ENCODE results near the gene HOMER2.

The HOMER2 gene

DNA sequence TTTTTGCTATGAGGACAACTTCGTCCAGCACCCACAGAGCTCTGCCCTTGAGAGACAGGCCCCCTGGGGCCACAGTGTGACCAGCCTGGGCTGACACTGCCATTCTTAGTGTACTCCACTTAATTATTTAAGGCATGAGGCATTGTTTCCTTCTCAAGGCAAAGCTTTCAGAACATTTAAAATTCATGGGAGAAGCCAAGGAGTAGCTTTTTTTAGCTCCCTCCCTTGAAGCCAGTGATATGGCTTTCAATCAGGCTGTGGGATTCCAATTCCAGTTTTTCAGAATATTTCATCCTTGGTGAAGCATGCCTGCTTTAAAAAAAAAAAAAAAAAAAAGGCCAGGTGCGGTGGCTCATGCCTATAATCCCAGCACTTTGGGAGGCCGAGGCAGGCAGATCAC, 21.3 kb downstream of the HOMER2 start:
- TF ChIP-seq, protein P1, sequence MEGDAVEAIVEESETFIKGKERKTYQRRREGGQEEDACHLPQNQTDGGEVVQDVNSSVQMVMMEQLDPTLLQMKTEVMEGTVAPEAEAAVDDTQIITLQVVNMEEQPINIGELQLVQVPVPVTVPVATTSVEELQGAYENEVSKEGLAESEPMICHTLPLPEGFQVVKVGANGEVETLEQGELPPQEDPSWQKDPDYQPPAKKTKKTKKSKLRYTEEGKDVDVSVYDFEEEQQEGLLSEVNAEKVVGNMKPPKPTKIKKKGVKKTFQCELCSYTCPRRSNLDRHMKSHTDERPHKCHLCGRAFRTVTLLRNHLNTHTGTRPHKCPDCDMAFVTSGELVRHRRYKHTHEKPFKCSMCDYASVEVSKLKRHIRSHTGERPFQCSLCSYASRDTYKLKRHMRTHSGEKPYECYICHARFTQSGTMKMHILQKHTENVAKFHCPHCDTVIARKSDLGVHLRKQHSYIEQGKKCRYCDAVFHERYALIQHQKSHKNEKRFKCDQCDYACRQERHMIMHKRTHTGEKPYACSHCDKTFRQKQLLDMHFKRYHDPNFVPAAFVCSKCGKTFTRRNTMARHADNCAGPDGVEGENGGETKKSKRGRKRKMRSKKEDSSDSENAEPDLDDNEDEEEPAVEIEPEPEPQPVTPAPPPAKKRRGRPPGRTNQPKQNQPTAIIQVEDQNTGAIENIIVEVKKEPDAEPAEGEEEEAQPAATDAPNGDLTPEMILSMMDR (IDR thresholded peaks at IDR 0.05; ENCODE audit: insufficient read depth, low read depth, low read length, missing control alignments): no peak
- H3K4me3 ChIP-seq (ENCODE audit: low read length): no peak overlapping the region
- DNase-seq (ENCODE audit: low read depth): no peak

DNA sequence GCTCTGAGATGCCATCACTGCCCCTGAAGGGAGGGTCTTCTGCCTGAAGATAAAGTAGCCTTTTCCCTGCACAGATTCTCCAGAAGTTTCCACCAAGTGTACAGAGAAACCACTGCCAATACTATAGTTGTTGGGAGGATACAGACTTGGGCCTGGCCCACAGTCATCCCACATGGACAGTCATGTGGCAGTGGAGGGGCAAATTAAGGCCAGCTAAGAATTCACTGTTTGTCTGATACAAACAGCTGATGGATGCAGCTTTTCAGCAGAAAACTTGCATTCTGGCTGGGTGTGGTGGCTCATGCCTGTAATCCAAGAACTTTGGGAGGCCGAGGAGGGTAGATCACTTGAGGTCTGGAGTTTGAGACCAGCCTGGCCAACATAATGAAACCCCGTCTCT, 22.1 kb downstream of the HOMER2 start:
- H3K4me3 ChIP-seq (ENCODE audit: low read length): no peak overlapping the region
- TF ChIP-seq, protein P1 (IDR thresholded peaks at IDR 0.05; ENCODE audit: insufficient read depth, low read depth, low read length, missing control alignments): no peak
- DNase-seq (ENCODE audit: low read depth): no peak

DNA sequence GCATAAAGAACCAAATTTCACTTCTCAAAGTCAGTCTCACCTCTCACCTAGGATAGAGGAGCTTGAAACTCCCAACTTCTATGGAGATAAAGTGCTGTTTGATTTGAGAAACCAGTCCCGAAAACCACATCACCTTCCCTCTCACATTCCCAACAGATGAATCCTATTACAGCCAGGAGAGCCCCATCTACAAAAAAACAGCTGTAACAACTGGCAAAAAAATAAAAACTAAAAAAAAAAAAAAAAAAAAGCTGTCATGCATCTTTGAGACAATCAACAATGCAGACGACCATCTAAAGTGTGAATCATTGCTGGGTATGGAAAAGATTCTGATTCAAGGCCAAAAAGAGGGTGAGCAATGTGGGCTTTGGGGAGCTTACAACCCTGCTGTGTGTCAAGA, 23.8 kb downstream of the HOMER2 start:
- H3K4me3 ChIP-seq (ENCODE audit: low read length): no peak overlapping the region
- no peak for DNase-seq (ENCODE audit: low read depth)
- TF ChIP-seq, protein P1 (IDR thresholded peaks at IDR 0.05; ENCODE audit: insufficient read depth, low read depth, low read length, missing control alignments): no peak

DNA sequence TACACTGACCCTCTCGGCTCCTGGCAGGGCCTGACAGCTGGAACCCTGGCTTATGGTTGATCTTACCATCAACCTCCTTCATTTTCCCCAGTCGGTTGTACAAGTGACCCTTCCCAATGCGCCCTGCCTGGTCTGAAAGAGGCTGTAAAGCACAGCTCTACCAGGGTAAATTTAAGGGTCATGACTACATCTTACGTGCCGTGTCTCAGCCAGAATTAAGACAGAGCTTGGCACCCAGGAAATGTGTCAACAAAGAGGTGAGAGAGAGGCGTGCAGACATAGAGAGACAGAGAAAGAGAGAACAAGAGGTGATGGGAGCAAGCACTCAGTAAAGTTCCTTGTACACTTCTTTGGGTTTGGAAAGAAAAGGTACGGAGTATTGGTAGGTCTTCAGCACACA, 28.8 kb downstream of the HOMER2 start:
- H3K4me3 ChIP-seq (ENCODE audit: low read length): no peak overlapping the region
- DNase-seq (ENCODE audit: low read depth): no peak
- TF ChIP-seq, protein P1 (IDR thresholded peaks at IDR 0.05; ENCODE audit: insufficient read depth, low read depth, low read length, missing control alignments): no peak

DNA sequence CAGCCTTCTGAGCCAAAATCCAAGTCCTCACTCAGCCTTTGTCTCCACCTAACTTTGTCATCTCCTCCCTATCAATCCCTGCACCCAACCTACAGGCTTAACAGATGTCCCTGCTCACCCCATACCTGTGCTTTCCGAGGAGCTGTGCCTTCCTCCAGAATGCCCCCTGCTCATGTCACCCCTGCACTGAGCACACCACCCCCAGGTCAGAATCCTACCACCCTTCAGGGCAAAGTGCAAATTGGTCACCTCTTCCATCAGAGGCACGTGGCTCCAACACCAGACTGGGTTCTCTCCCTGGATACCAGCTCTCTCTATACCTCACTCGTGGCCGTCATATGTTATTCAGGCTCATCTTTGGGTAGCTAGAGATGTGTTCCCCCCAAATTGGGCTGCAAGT, 29.8 kb downstream of the HOMER2 start:
- TF ChIP-seq, protein P1 (IDR thresholded peaks at IDR 0.05; ENCODE audit: insufficient read depth, low read depth, low read length, missing control alignments): no peak
- H3K4me3 ChIP-seq (ENCODE audit: low read length): no peak overlapping the region
- no peak for DNase-seq (ENCODE audit: low read depth)

DNA sequence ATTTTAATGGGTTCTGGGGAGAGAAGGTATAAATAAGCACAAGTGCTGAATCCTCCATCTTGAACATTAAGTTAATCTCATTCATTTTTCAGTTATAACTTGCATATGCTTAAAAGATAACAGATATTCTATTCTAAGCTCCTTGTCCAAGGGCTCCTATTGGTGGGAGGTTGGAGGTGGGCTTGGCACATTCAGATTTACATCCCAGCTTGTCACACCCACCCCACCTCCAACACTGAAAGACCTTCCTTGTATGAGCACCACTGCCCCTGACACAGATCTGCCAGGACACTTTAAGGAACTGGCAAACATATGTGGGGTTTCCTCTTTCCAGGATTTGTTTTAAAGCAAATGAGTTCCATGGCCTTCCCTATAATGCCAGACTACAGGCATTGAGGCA, 30.6 kb downstream of the HOMER2 start:
- TF ChIP-seq, protein P1 (IDR thresholded peaks at IDR 0.05; ENCODE audit: insufficient read depth, low read depth, low read length, missing control alignments): no peak
- H3K4me3 ChIP-seq (ENCODE audit: low read length): no peak overlapping the region
- DNase-seq (ENCODE audit: low read depth): no peak

DNA sequence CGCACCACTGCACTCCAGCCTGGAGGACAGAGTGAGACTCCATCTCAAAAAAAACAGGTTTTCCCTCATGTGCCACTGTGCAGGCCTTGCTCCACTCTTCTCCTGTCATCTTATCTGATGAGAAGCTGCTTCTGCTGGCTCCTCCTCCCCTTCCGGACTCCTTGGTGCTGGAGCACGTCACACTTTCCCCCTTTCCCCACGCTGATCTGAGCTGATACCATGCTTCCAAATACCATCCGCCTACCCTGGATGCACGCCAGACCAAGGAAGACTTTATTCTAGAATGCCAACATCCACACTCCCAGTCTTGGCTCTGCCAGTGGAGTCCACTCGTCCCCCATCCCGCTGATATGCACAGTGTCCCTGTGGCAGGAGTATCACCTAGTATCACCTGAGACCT, 31.3 kb downstream of the HOMER2 start:
- no peak overlapping the region for H3K4me3 ChIP-seq (ENCODE audit: low read length)
- DNase-seq (ENCODE audit: low read depth): no peak
- TF ChIP-seq, protein P1 (IDR thresholded peaks at IDR 0.05; ENCODE audit: insufficient read depth, low read depth, low read length, missing control alignments): no peak

All from epithelial cell of esophagus (primary cell).